Ectodermal cell (in vitro differentiated cells): ENCODE results near the gene ATXN3L. TPM values are rescaled to one million over a fixed set of nuclear protein-coding genes. Genes with fewer than 3 reads are reported as not detected.

Source experiments
- H3K27ac ChIP-seq: 2 replicates; pipeline ENCODE4 v1.7.0; 2013; ENCODE audit warnings: mild to moderate bottlenecking, low read depth, low read length; ENCODE audit not compliant: insufficient read depth, poor library complexity, severe bottlenecking
- H3K27me3 ChIP-seq: 2 replicates; pipeline ENCODE4 v1.7.0; 2013; ENCODE audit warnings: mild to moderate bottlenecking, low read length; ENCODE audit not compliant: insufficient read depth, control insufficient read depth, poor library complexity, severe bottlenecking
- H3K36me3 ChIP-seq: one replicate; pipeline ENCODE4 v1.7.0; 2013; ENCODE audit warnings: low read length; ENCODE audit not compliant: control insufficient read depth, insufficient read depth
- H3K4me1 ChIP-seq: one replicate; pipeline ENCODE4 v1.7.0; 2013; ENCODE audit warnings: low read length; ENCODE audit not compliant: control insufficient read depth, insufficient read depth
- H3K4me3 ChIP-seq: 2 replicates; pipeline ENCODE4 v1.7.0; 2013; ENCODE audit warnings: low read depth, low read length, control low read depth; ENCODE audit not compliant: insufficient read depth
- H3K9me3 ChIP-seq: 2 replicates; pipeline ENCODE4 v1.7.0; 2013; ENCODE audit warnings: mild to moderate bottlenecking, low read length, moderate library complexity; ENCODE audit not compliant: control insufficient read depth
- WGBS, 2 experiments: methylation state at CpG; one replicate each; pipeline ENCODE4 v1.1.7; 2013; ENCODE audit warnings: missing lambda C conversion rate in 2 of 2; 5-methylcytosine and 5-hydroxymethylcytosine counted together
- polyA plus RNA-seq, 4 experiments: library from polyadenylated mRNA; stranded (reverse); fragments of 50-300 nt; gene quantifications; one replicate each; pipeline ENCODE4 v1.2.3, GENCODE V29; 2013

Gene ATXN3L
- polyA plus RNA-seq (2013, experiment 1 of 4) = not detected
- not detected for polyA plus RNA-seq (2013, experiment 2 of 4)
- polyA plus RNA-seq (2013, experiment 3 of 4) = not detected
- polyA plus RNA-seq (2013, experiment 4 of 4) = not detected

GRCh38 chrX:13319953-13320352 lies at the start of gene ATXN3L:
Gene ATXN3L (minus strand): TSS chrX:13320053. CDS start chrX:13319934, 119 bp downstream.
- Histone ChIP-seq H3K9me3 (no peaks in the 10 kb centered on the region), H3K4me3 (no peak within 1 kb of the TSS), H3K27ac (no peak within 1 kb of the TSS), H3K27me3 (no peaks in the 10 kb centered on the region), H3K4me1 (no peaks in the 10 kb centered on the region), H3K36me3 (no peaks in the 10 kb centered on the region)
- WGBS, 2 experiments = 90 to 94% methylated on average over 1 to 2 of the region's 2 CpGs

GRCh38 chrX:13369256-13370030 lies 49.6 kb upstream of the ATXN3L start:
- no peak overlapping the region for H3K27ac ChIP-seq

GRCh38 chrX:13367950-13368349 lies 48.1 kb upstream of the ATXN3L start:
- Histone ChIP-seq H3K9me3 (no peaks in the 10 kb centered on the region), H3K4me1 (no peaks in the 10 kb centered on the region), H3K4me3 (no peak overlapping the region), H3K27ac (no peak overlapping the region), H3K27me3 (no peaks in the 10 kb centered on the region), H3K36me3 (no peaks in the 10 kb centered on the region)
- WGBS, 2 experiments = 72 to 82% methylated on average over 6 to 7 of the region's 7 CpGs

More at GRCh38 chrX:13369256-13370030, 49.6 kb upstream of the ATXN3L start:
- H3K9me3 ChIP-seq = no peaks in the 10 kb centered on the region
- no peak overlapping the region for H3K4me3 ChIP-seq
- no peaks in the 10 kb centered on the region for H3K27me3 ChIP-seq
- H3K4me1 ChIP-seq = no peaks in the 10 kb centered on the region
- 65 to 76% methylated on average over 2 to 3 of the region's 3 CpGs for WGBS, 2 experiments
- H3K36me3 ChIP-seq = no peaks in the 10 kb centered on the region

- WGBS, 2 experiments = 92 to 94% methylated on average over 3 to 4 of the region's 4 CpGs
- H3K9me3 ChIP-seq = no peaks in the 10 kb centered on the region
- no peaks in the 10 kb centered on the region for H3K27me3 ChIP-seq
- no peaks in the 10 kb centered on the region for H3K36me3 ChIP-seq
- no peak overlapping the region for H3K4me3 ChIP-seq
- no peaks in the 10 kb centered on the region for H3K4me1 ChIP-seq
- H3K27ac ChIP-seq = no peak overlapping the region
Measured at GRCh38 chrX:13366698-13367097, 46.8 kb upstream of the ATXN3L start.

GRCh38 chrX:13365161-13365560 lies 45.3 kb upstream of the ATXN3L start:
- Histone ChIP-seq H3K4me3 (no peak overlapping the region), H3K27me3 (no peaks in the 10 kb centered on the region), H3K36me3 (no peaks in the 10 kb centered on the region), H3K4me1 (no peaks in the 10 kb centered on the region), H3K27ac (no peak overlapping the region), H3K9me3 (no peaks in the 10 kb centered on the region)
- WGBS, 2 experiments = 85 to 95% methylated on average over 5 of the region's 5 CpGs

GRCh38 chrX:13364230-13364857 lies 44.5 kb upstream of the ATXN3L start:
- Histone ChIP-seq H3K9me3 (no peaks in the 10 kb centered on the region), H3K36me3 (no peaks in the 10 kb centered on the region), H3K4me3 (no peak overlapping the region), H3K27me3 (no peaks in the 10 kb centered on the region), H3K27ac (no peak overlapping the region), H3K4me1 (no peaks in the 10 kb centered on the region)
- 96% methylated on average over 4 of the region's 4 CpGs for WGBS, 2 experiments

- no peaks in the 10 kb centered on the region for H3K27me3 ChIP-seq
- no peaks in the 10 kb centered on the region for H3K36me3 ChIP-seq
- no peaks in the 10 kb centered on the region for H3K9me3 ChIP-seq
- H3K4me3 ChIP-seq = no peak overlapping the region
- no peaks in the 10 kb centered on the region for H3K4me1 ChIP-seq
- WGBS, 2 experiments = 65 to 67% methylated on average over 1 of the region's 1 CpG
- no peak overlapping the region for H3K27ac ChIP-seq
Measured at GRCh38 chrX:13360146-13360545, 40.3 kb upstream of the ATXN3L start.

GRCh38 chrX:13357925-13358324 lies 38.1 kb upstream of the ATXN3L start:
- Histone ChIP-seq H3K4me3 (no peak overlapping the region), H3K4me1 (no peaks in the 10 kb centered on the region), H3K36me3 (no peaks in the 10 kb centered on the region), H3K27ac (no peak overlapping the region), H3K27me3 (no peaks in the 10 kb centered on the region), H3K9me3 (no peaks in the 10 kb centered on the region)
- 78 to 89% methylated on average over 1 of the region's 1 CpG for WGBS, 2 experiments

- Histone ChIP-seq H3K4me1 (no peaks in the 10 kb centered on the region), H3K27ac (no peak overlapping the region), H3K36me3 (no peaks in the 10 kb centered on the region), H3K9me3 (no peaks in the 10 kb centered on the region), H3K27me3 (no peaks in the 10 kb centered on the region), H3K4me3 (no peak overlapping the region)
- WGBS, 2 experiments = 88 to 91% methylated on average over 2 of the region's 2 CpGs
Measured at GRCh38 chrX:13346646-13347045, 26.8 kb upstream of the ATXN3L start.

- Histone ChIP-seq H3K27me3 (no peaks in the 10 kb centered on the region), H3K36me3 (no peaks in the 10 kb centered on the region), H3K27ac (no peak overlapping the region), H3K9me3 (no peaks in the 10 kb centered on the region), H3K4me1 (no peaks in the 10 kb centered on the region), H3K4me3 (no peak overlapping the region)
- 80 to 100% methylated on average over 1 to 2 of the region's 2 CpGs for WGBS, 2 experiments
Measured at GRCh38 chrX:13345438-13345837, 25.6 kb upstream of the ATXN3L start.
